Testis (tissue), 3 donors: ENCODE measurements around the gene PRCP. TPM values are rescaled to one million over a fixed set of nuclear protein-coding genes. Genes with fewer than 3 reads are reported as not detected.
"Not testable (repeated sequence)": the region's sequence is repeated elsewhere in the genome, so short reads cannot be mapped to it uniquely, and the experiment has no call there.

Source experiments
- DNase-seq: peaks from one replicate; pipeline ENCODE4 v3.0.0-alpha.2; 2019
- H3K27ac ChIP-seq, 2 donors: fragments of 200-600 bp; sonication (generic); one replicate each; pipeline ENCODE4 v1.5.1; 2019
- H3K27me3 ChIP-seq: fragments of 200-600 bp; sonication (generic); one replicate; pipeline ENCODE4 v1.5.1; 2019
- H3K36me3 ChIP-seq: fragments of 200-600 bp; sonication (generic); one replicate; pipeline ENCODE4 v1.5.1; 2017; ENCODE audit warnings: low read depth; ENCODE audit errors: missing control alignments
- H3K4me1 ChIP-seq: fragments of 200-600 bp; sonication (generic); one replicate; pipeline ENCODE4 v1.5.1; 2019
- H3K4me3 ChIP-seq, 2 donors: fragments of 200-600 bp; sonication (generic); one replicate each; pipeline ENCODE4 v1.5.1; 2017 to 2019
- H3K9me3 ChIP-seq: fragments of 200-600 bp; sonication (generic); one replicate; pipeline ENCODE4 v1.5.1; 2017
- POLR2A ChIP-seq: fragments of 450-650 bp; IDR thresholded peaks from one replicate; pipeline ENCODE4 v1.6.1; 2017; ENCODE audit warnings: antibody characterized with exemption, mild to moderate bottlenecking, moderate library complexity
- WGBS, 2 donors: methylation state at CpG; one replicate each; pipeline ENCODE4 v1.1.5; 2018; 5-methylcytosine and 5-hydroxymethylcytosine counted together
- intact Hi-C: fragments of 100-400 bp; cut with DNase I; formaldehyde crosslinking; loops from one replicate; pipeline ENCODE4 v1.15.1; 2023; ENCODE audit warnings: low total_unique reads
- polyA plus RNA-seq: library from polyadenylated mRNA; stranded (reverse); fragments of 350-450 nt; fragmentation: Illumina TruSeq; extraction: RNeasy Lipid Tissue Mini Kit (QIAGEN cat#74804); gene quantifications from one replicate; pipeline ENCODE4 v1.2.3, GENCODE V29; 2014; ENCODE audit warnings: low read depth, low replicate concordance; ENCODE audit not compliant: insufficient read depth
- total RNA-seq, 2 donors: library from RNA; depleted of rRNA; stranded (reverse); fragments of >200 nt; gene quantifications; one replicate each; pipeline ENCODE4 v1.2.3, GENCODE V29; 2016
- TF ChIP-seq, protein P1 (sequence below), 3 experiments: fragments of 450-650 bp in 2 of 3; fragments of 200-600 bp in 1 of 3; sonication (generic) in 1 of 3; IDR thresholded peaks; one replicate each; pipeline ENCODE4 v1.5.1; 2016 to 2019; ENCODE audit warnings: antibody characterized with exemption in 3 of 3, mild to moderate bottlenecking in 2 of 3, moderate library complexity in 1 of 3

The PRCP gene
- total and polyA plus RNA-seq, 3 donors from 2014 or later: 41.3 to 118 (median 46.9) TPM

DNA sequence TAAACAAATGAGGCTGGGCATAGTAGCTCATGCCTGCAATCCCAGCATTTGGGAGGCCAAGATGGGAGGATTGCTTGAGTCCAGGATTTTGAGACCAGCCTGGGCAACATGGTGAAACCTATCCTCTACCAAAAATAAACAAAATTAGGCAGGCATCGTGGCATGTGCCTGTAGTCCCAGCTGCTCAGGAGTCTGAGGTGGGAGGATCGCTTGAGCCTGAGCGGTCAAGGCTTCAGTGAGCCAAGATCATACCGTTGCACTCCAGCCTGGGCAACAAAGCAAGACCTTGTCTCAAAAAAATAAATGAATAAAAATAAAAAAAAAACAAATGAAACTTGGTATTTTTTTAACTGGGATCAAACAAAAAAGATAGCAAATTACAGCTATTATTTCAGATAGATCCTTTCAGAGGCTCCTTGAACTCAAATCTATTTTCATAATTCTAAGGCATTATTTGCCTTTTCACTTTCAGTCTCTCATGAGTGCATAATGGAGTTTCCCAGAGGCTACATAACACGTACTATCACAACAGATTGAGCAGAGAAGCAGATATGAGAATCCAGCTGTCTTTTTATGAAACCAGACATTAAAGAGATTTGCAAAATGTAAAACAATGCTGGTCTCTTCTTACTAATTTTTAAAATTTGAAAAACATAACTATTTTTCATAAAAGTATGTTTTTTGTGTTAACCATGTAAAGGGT is 24.4 kb upstream of the PRCP start:
- DNase-seq: no peak
- no peaks in the 10 kb centered on the region for H3K36me3 ChIP-seq
- TF ChIP-seq, protein P1, sequence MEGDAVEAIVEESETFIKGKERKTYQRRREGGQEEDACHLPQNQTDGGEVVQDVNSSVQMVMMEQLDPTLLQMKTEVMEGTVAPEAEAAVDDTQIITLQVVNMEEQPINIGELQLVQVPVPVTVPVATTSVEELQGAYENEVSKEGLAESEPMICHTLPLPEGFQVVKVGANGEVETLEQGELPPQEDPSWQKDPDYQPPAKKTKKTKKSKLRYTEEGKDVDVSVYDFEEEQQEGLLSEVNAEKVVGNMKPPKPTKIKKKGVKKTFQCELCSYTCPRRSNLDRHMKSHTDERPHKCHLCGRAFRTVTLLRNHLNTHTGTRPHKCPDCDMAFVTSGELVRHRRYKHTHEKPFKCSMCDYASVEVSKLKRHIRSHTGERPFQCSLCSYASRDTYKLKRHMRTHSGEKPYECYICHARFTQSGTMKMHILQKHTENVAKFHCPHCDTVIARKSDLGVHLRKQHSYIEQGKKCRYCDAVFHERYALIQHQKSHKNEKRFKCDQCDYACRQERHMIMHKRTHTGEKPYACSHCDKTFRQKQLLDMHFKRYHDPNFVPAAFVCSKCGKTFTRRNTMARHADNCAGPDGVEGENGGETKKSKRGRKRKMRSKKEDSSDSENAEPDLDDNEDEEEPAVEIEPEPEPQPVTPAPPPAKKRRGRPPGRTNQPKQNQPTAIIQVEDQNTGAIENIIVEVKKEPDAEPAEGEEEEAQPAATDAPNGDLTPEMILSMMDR (IDR thresholded peaks at IDR 0.05): no peak
- TF ChIP-seq POLR2A: no peak
- WGBS, 2 donors: 72 to 88% methylated on average over 5 of the region's 5 CpGs
- intact Hi-C loops: no loop called here
- H3K4me3 ChIP-seq: no peak overlapping the region
- no peak overlapping the region for H3K27ac ChIP-seq
- no peaks in the 10 kb centered on the region for H3K9me3 ChIP-seq
- H3K4me1 ChIP-seq: no peaks in the 10 kb centered on the region
- no peaks in the 10 kb centered on the region for H3K27me3 ChIP-seq

DNA sequence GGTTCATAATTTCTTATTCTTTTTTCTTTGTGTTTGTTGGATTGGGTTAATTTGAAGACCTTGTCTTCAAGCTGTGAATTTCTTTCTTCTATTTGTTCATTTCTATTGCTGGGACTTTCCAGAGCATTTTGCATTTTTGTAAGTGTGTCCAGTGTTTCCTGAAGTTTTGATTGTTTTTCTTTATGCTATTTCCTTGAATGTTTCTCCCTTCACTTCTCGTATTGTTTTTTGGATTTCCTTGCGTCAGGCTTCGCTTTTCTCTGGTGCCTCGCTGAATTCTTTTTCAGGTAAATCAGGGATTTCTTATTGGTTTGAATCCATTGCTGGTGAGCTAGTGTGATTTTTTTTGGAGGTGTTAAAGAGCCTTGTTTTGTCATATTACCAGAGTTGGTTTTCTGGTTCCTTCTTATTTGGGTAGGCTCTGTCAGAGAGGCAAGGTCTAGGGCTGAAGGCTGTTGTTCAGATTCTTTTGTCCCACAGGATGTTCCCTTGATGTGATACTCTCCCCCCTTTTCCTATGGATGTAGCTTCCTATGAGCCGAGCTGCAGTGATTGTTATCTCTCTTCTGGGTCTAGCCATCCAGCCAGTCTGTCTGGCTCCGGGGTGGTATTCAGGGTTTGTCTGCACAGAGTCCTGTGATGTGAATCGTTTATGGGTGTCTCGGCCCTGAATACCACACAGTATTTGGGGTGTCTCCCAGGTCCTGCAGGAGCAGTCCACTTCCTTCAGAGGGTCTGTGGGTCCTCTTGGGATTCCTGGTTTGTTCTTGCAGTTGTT is 22.4 kb upstream of the PRCP start:
- H3K4me3 ChIP-seq, intact Hi-C loops, H3K4me1 ChIP-seq, H3K36me3 ChIP-seq, H3K9me3 ChIP-seq, H3K27me3 ChIP-seq, DNase-seq, H3K27ac ChIP-seq: not testable (repeated sequence)
- 81 to 89% methylated on average over 8 of the region's 8 CpGs for WGBS, 2 donors

DNA sequence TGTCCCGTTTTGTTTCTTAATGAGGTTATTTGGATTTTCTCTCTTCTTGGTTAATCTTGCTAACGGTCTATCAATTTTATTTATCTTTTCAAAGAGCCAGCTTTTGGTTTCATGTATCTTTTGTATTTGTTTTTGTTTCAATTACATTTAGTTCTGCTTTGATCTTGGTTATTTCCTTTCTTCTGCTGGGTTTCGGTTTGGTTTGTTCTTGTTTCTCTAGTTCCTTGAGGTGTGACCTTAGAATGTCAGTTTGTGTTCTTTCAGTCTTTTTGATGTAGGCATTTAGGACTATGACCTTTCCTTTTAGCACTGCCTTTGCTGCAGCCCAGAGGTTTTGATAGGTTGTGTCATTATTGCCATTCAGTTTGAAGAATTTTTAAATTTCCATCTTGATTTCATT is 20.0 kb upstream of the PRCP start:
- H3K4me3 ChIP-seq, H3K27ac ChIP-seq, H3K4me1 ChIP-seq, H3K36me3 ChIP-seq, DNase-seq, H3K27me3 ChIP-seq, intact Hi-C loops, H3K9me3 ChIP-seq: not testable (repeated sequence)
- 72 to 78% methylated on average over 3 of the region's 3 CpGs for WGBS, 2 donors

DNA sequence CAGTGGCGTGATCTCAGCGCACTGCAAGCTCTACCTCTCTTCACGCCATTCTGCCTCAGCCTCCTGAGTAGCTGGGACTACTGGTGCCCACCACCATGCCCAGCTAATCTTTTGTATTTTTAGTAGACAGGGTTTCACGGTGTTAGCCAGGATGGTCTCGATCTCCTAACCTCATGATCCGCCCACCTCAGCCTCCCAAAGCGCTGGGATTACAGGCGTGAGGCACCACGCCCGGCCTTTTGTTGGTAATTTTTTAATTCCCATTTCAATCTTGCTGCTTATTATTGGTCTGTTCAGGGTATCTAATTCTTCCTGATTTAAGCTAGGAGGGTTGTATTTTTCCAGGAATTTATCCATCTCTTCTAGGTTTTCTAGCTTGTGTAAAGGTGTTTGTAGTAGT is 19.6 kb upstream of the PRCP start:
- H3K4me1 ChIP-seq, H3K4me3 ChIP-seq, H3K27ac ChIP-seq, DNase-seq, intact Hi-C loops, H3K36me3 ChIP-seq, H3K27me3 ChIP-seq, H3K9me3 ChIP-seq: not testable (repeated sequence)
- 92 to 96% methylated on average over 10 of the region's 10 CpGs for WGBS, 2 donors

DNA sequence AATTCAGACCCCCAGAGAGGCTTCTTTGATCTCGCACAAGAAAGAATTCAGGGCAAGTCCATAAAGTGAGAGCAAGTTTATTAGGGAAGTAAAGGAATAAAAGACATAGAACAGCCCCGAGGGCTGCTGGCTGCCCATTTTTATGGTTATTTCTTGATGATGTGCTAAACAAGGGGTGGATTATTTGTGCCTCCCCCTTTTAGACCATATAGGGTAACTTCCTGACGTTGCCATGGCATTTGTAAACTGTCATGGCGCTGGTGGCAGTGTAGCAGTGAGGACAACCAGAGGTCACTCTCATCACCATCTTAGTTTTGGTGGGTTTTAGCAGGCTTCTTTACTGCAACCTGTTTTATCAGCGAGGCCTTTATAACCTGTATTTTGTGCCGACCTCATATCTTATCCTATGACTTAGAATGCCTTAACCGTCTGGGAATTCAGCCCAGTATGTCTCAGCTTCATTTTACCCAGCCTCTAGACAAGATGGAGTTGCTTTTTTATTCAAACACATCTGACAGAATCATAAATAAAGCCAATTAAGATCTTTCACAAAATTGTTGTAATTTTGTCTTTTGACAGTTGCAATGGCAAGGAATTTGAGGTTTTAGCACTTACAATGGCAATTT is 8.9 kb upstream of the PRCP start:
- H3K9me3 ChIP-seq: no peaks in the 10 kb centered on the region
- peak; percentile 44 for DNase-seq
- intact Hi-C loops: loop anchor here (10.0 kb wide), 2 partner anchors 166 to 286 kb away; partner anchors contain the start of genes ANKRD42 and RAB30
- no peak overlapping the region for H3K4me3 ChIP-seq
- 65 to 72% methylated on average over 7 of the region's 7 CpGs for WGBS, 2 donors
- TF ChIP-seq POLR2A: no peak
- TF ChIP-seq, protein P1 (IDR thresholded peaks at IDR 0.05): no peak
- H3K4me1 ChIP-seq: no peaks in the 10 kb centered on the region
- no peak overlapping the region for H3K27ac ChIP-seq
- H3K36me3 ChIP-seq: no peaks in the 10 kb centered on the region
- no peaks in the 10 kb centered on the region for H3K27me3 ChIP-seq

DNA sequence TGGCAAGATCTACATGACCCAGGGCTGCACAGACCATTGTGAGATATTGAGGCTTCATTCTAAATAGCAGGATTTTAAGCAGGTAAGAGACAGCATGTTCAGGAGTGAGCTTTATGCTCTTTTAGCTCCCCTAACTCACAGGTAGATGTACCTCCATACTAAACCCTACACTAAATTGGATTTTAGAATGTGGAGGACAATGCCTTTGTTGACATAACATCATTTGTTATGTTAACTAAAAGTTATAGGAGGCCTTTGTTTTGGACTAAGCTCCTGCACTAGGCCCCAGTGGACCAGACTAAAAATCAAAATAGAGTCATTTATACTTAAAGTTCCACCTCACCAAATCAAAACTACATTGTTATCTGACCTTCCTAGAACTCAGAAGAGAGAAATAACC is 8.1 kb upstream of the PRCP start:
- Histone ChIP-seq H3K9me3 (no peaks in the 10 kb centered on the region), H3K27ac (no peak overlapping the region), H3K4me3 (no peak overlapping the region), H3K36me3 (no peaks in the 10 kb centered on the region), H3K4me1 (no peaks in the 10 kb centered on the region), H3K27me3 (no peaks in the 10 kb centered on the region)
- intact Hi-C loops: loop anchor here (10.0 kb wide), 2 partner anchors 166 to 286 kb away; partner anchors contain the start of genes ANKRD42 and RAB30
- no peak for DNase-seq
- TF ChIP-seq, protein P1 (IDR thresholded peaks at IDR 0.05): no peak
